HepG2 (cell line): ENCODE measurements around the gene AAMP. TPM values are rescaled to one million over a fixed set of nuclear protein-coding genes. Genes with fewer than 3 reads are reported as not detected.

Experiments used
- GATAD2A ChIP-seq: IDR thresholded peaks from 2 replicates; pipeline ENCODE4 v1.6.1; 2016
- HNRNPUL1 ChIP-seq: fragments of 200-400 bp; formaldehyde crosslinking; IDR thresholded peaks from 2 replicates; pipeline ENCODE4 v1.6.1; 2017; ENCODE audit warnings: low read depth, mild to moderate bottlenecking, low read length, moderate library complexity
- HOXA7 ChIP-seq: sonication (generic); formaldehyde crosslinking; IDR thresholded peaks from 2 replicates; pipeline ENCODE4 v1.8.1; 2022; ENCODE audit warnings: mild to moderate bottlenecking, missing genetic modification reagents, moderate library complexity
- JARID2 ChIP-seq: sonication (generic); formaldehyde crosslinking; IDR thresholded peaks from 2 replicates; pipeline ENCODE4 v1.8.1; 2023; ENCODE audit warnings: missing genetic modification reagents, inconsistent platforms; ENCODE audit not compliant: insufficient replicate concordance
- NR2F2 ChIP-seq: IDR thresholded peaks from 2 replicates; pipeline ENCODE4 v1.6.1; 2012; ENCODE audit warnings: low read depth, inconsistent platforms, borderline replicate concordance
- RFXANK ChIP-seq: IDR thresholded peaks from 2 replicates; pipeline ENCODE4 v1.6.1; 2016
- SALL1 ChIP-seq: sonication (generic); formaldehyde crosslinking; IDR thresholded peaks from 2 replicates; pipeline ENCODE4 v1.8.0; 2022; ENCODE audit warnings: mild to moderate bottlenecking, missing genetic modification reagents
- SRSF4 ChIP-seq: fragments of 200-400 bp; formaldehyde crosslinking; IDR thresholded peaks from one replicate; pipeline ENCODE4 v1.6.1; 2018; ENCODE audit warnings: mild to moderate bottlenecking, low read depth, low read length, moderate library complexity; ENCODE audit not compliant: poor library complexity, severe bottlenecking
- TBL1XR1 ChIP-seq: fragments of 150-350 bp; IDR thresholded peaks from 2 replicates; pipeline ENCODE4 v1.6.1; 2014; ENCODE audit warnings: borderline replicate concordance, low read length; ENCODE audit not compliant: partially characterized antibody
- TGIF2 ChIP-seq: IDR thresholded peaks from 2 replicates; pipeline ENCODE4 v1.6.1; 2016; ENCODE audit warnings: control low read depth, missing compliant biosample characterization
- ZBTB42 ChIP-seq: sonication (generic); formaldehyde crosslinking; IDR thresholded peaks from 2 replicates; pipeline ENCODE4 v1.5.0; 2020; ENCODE audit warnings: mild to moderate bottlenecking, missing genetic modification reagents
- ZNF234 ChIP-seq: sonication (generic); formaldehyde crosslinking; conservative IDR thresholded peaks from 2 replicates; pipeline ENCODE4 v1.5.1; 2020; ENCODE audit warnings: mild to moderate bottlenecking, missing genetic modification reagents
- polyA plus RNA-seq, 8 experiments: library from polyadenylated mRNA; depleted of rRNA in 3 of 8; stranded (reverse) in 7 of 8; unstranded in 1 of 8; fragments of >200 nt; fragmentation: Illumina TruSeq in 4 of 8; extraction: Trizol in 4 of 8; gene quantifications; 2 replicates each; pipeline versions ENCODE4 v1.2.1 to v1.2.3, GENCODE V29; 2011 to 2016; ENCODE audit warnings: low read depth in 4 of 8, missing spikeins in 1 of 8, mixed read lengths in 1 of 8; ENCODE audit not compliant: insufficient read depth in 1 of 8
- total RNA-seq, 5 experiments: library from RNA; depleted of rRNA; stranded (reverse); fragments of >200 nt; fragmentation: Illumina TruSeq; extraction: Trizol; gene quantifications; 2 replicates each; pipeline ENCODE4 v1.2.3, GENCODE V29; 2016; ENCODE audit warnings: low read depth in 1 of 5
- TF ChIP-seq, protein P1 (sequence below): sonication (generic); formaldehyde crosslinking; IDR thresholded peaks from 2 replicates; pipeline ENCODE4 v1.5.0; 2020; ENCODE audit warnings: mild to moderate bottlenecking, missing genetic modification reagents
- TF ChIP-seq, protein P2 (sequence below): sonication (generic); formaldehyde crosslinking; IDR thresholded peaks from 2 replicates; pipeline ENCODE4 v1.5.1; 2020; ENCODE audit warnings: missing genetic modification reagents, mild to moderate bottlenecking, borderline replicate concordance
- TF ChIP-seq, protein P3 (sequence below): sonication (generic); formaldehyde crosslinking; IDR thresholded peaks from 2 replicates; pipeline ENCODE4 v1.8.1; 2023; ENCODE audit warnings: mild to moderate bottlenecking, moderate library complexity, missing genetic modification reagents
- TF ChIP-seq, protein P4 (sequence below): sonication (generic); formaldehyde crosslinking; IDR thresholded peaks from 2 replicates; pipeline ENCODE4 v1.5.0; 2020; ENCODE audit warnings: mild to moderate bottlenecking, missing genetic modification reagents, borderline replicate concordance
- TF ChIP-seq, protein P5 (sequence below): fragments of 450-650 bp; IDR thresholded peaks from 2 replicates; pipeline ENCODE4 v1.6.1; 2017
- TF ChIP-seq, protein P6 (sequence below): sonication (generic); formaldehyde crosslinking; IDR thresholded peaks from 2 replicates; pipeline ENCODE4 v1.5.0; 2020; ENCODE audit warnings: missing genetic modification reagents
- TF ChIP-seq, protein P7 (sequence below): IDR thresholded peaks from 2 replicates; pipeline ENCODE4 v1.6.1; 2016; ENCODE audit warnings: control low read depth

The AAMP gene
- total and polyA plus RNA-seq, 2 of the 13 experiments (the other 11 are each of a cell fraction or from before 2014, with no cell fraction given): 110 to 186 TPM

DNA sequence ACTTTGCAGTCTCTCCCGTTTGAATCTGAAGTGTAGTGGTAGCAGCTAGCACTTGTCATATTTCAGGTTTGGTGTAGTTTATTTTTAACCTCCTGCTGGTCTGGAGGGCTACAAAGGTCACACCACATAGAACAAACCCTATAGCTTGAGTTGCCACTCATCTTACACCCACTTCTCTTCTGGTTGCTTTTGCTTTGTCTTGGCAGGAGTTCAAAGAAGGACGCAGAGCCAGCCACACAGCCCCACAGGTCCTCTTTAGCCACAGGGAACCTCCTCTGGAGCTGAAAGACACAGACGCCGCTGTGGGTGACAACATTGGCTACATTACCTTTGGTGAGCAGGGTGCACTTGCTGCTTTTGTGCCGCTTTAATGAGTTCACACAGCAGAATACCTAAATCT lies 24.7 kb downstream of the AAMP start (continued):
- TF ChIP-seq, protein P1, sequence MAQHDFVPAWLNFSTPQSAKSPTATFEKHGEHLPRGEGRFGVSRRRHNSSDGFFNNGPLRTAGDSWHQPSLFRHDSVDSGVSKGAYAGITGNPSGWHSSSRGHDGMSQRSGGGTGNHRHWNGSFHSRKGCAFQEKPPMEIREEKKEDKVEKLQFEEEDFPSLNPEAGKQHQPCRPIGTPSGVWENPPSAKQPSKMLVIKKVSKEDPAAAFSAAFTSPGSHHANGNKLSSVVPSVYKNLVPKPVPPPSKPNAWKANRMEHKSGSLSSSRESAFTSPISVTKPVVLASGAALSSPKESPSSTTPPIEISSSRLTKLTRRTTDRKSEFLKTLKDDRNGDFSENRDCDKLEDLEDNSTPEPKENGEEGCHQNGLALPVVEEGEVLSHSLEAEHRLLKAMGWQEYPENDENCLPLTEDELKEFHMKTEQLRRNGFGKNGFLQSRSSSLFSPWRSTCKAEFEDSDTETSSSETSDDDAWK (CRISPR knock-in tag): no peak
- TF ChIP-seq HNRNPUL1: no peak
- TF ChIP-seq, protein P2, sequence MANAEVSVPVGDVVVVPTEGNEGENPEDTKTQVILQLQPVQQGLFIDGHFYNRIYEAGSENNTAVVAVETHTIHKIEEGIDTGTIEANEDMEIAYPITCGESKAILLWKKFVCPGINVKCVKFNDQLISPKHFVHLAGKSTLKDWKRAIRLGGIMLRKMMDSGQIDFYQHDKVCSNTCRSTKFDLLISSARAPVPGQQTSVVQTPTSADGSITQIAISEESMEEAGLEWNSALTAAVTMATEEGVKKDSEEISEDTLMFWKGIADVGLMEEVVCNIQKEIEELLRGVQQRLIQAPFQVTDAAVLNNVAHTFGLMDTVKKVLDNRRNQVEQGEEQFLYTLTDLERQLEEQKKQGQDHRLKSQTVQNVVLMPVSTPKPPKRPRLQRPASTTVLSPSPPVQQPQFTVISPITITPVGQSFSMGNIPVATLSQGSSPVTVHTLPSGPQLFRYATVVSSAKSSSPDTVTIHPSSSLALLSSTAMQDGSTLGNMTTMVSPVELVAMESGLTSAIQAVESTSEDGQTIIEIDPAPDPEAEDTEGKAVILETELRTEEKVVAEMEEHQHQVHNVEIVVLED (CRISPR knock-in tag): no peak
- TF ChIP-seq, protein P3, sequence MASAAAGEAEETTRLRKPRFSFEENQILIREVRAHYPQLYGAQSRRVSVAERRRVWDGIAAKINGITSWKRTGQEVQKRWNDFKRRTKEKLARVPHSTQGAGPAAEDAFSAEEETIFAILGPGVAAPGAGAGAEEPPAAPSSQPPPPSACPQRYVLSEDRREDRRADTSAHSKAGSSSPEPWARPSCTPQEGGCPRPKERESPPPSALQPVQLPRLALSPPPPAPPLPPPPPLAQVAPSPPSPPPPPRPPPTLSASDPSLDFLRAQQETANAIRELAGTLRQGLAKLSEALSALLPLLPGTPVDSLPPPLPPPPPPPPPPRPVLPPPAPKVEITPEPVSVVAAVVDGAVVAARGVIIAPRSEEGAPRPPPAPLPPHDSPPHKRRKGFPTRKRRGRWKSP: no peak
- TF ChIP-seq, protein P4, sequence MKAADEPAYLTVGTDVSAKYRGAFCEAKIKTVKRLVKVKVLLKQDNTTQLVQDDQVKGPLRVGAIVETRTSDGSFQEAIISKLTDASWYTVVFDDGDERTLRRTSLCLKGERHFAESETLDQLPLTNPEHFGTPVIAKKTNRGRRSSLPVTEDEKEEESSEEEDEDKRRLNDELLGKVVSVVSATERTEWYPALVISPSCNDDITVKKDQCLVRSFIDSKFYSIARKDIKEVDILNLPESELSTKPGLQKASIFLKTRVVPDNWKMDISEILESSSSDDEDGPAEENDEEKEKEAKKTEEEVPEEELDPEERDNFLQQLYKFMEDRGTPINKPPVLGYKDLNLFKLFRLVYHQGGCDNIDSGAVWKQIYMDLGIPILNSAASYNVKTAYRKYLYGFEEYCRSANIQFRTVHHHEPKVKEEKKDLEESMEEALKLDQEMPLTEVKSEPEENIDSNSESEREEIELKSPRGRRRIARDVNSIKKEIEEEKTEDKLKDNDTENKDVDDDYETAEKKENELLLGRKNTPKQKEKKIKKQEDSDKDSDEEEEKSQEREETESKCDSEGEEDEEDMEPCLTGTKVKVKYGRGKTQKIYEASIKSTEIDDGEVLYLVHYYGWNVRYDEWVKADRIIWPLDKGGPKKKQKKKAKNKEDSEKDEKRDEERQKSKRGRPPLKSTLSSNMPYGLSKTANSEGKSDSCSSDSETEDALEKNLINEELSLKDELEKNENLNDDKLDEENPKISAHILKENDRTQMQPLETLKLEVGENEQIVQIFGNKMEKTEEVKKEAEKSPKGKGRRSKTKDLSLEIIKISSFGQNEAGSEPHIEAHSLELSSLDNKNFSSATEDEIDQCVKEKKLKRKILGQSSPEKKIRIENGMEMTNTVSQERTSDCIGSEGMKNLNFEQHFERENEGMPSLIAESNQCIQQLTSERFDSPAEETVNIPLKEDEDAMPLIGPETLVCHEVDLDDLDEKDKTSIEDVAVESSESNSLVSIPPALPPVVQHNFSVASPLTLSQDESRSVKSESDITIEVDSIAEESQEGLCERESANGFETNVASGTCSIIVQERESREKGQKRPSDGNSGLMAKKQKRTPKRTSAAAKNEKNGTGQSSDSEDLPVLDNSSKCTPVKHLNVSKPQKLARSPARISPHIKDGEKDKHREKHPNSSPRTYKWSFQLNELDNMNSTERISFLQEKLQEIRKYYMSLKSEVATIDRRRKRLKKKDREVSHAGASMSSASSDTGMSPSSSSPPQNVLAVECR (CRISPR knock-in tag): no peak; the same call in 1 of the 2 replicates
- TF ChIP-seq TGIF2: no peak
- TF ChIP-seq, protein P5, sequence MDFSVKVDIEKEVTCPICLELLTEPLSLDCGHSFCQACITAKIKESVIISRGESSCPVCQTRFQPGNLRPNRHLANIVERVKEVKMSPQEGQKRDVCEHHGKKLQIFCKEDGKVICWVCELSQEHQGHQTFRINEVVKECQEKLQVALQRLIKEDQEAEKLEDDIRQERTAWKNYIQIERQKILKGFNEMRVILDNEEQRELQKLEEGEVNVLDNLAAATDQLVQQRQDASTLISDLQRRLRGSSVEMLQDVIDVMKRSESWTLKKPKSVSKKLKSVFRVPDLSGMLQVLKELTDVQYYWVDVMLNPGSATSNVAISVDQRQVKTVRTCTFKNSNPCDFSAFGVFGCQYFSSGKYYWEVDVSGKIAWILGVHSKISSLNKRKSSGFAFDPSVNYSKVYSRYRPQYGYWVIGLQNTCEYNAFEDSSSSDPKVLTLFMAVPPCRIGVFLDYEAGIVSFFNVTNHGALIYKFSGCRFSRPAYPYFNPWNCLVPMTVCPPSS: no peak
- TF ChIP-seq, protein P6, sequence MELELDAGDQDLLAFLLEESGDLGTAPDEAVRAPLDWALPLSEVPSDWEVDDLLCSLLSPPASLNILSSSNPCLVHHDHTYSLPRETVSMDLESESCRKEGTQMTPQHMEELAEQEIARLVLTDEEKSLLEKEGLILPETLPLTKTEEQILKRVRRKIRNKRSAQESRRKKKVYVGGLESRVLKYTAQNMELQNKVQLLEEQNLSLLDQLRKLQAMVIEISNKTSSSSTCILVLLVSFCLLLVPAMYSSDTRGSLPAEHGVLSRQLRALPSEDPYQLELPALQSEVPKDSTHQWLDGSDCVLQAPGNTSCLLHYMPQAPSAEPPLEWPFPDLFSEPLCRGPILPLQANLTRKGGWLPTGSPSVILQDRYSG (CRISPR knock-in tag): no peak
- no peak for TF ChIP-seq SRSF4
- TF ChIP-seq, protein P7, sequence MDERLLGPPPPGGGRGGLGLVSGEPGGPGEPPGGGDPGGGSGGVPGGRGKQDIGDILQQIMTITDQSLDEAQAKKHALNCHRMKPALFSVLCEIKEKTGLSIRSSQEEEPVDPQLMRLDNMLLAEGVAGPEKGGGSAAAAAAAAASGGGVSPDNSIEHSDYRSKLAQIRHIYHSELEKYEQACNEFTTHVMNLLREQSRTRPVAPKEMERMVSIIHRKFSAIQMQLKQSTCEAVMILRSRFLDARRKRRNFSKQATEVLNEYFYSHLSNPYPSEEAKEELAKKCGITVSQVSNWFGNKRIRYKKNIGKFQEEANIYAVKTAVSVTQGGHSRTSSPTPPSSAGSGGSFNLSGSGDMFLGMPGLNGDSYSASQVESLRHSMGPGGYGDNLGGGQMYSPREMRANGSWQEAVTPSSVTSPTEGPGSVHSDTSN (CRISPR knock-in tag): no peak
- TF ChIP-seq ZBTB42 (CRISPR knock-in tag): no peak
- no peak for TF ChIP-seq RFXANK (CRISPR knock-in tag)
- TF ChIP-seq JARID2: no peak
- peak; percentile 57; the same call in 1 of the 2 replicates for TF ChIP-seq SALL1 (CRISPR knock-in tag)
- no peak for TF ChIP-seq TBL1XR1
- TF ChIP-seq NR2F2: peak; percentile 31; the same call in 1 of the 2 replicates
- no peak for TF ChIP-seq HOXA7 (CRISPR knock-in tag)
- TF ChIP-seq ZNF234 (CRISPR knock-in tag): no peak
- TF ChIP-seq GATAD2A (CRISPR knock-in tag): peak; percentile 40; the same call in 1 of the 2 replicates
